ENCODE data around the gene SLC10A4. TPM values are rescaled to one million over a fixed set of nuclear protein-coding genes. Genes with fewer than 3 reads are reported as not detected.

SLC10A4 gene
- total RNA-seq, 1 experiment from 2014 or later = not detected

DNA sequence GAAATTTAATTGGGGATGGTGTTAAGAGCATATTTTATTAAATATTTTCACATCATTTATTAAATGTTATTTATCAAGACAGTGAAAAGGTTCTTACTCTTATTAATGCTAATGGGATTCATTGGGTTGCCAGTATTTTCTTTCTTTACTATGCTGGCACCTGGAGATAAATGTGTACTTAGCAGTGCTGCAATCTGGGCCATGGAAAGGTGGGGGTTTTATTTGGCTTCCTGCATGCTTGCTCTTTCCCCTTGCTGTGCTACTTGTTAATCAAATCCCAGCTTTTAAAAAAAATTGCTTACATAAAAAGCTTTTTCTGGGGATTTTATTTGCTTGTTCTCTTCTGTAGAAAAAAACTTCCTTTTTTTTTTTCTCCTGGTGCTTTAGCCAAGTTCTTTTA is 55.2 kb downstream of the SLC10A4 start:
- DNase-seq (ENCODE audit: unreplicated experiment) = no peak
- BruUV-seq (replicated peaks) = no TSS peak
- H3K4me3 Mint-ChIP-seq (ENCODE audit: unreplicated experiment) = no peak overlapping the region
- POLR2A ChIA-PET = no interaction called here
- H3K36me3 Mint-ChIP-seq (ENCODE audit: insufficient read depth, unreplicated experiment) = peaks cover 81% of the 10 kb centered on the region
- no peaks in the 10 kb centered on the region for H3K9me3 Mint-ChIP-seq (ENCODE audit: unreplicated experiment)
- CTCF ChIA-PET = no interaction called here
- intact Hi-C loops (cut with micrococcal nuclease) = no loop called here
- no peaks in the 10 kb centered on the region for H3K4me1 Mint-ChIP-seq (ENCODE audit: insufficient read depth, unreplicated experiment)
- TF ChIP-seq, protein P1, sequence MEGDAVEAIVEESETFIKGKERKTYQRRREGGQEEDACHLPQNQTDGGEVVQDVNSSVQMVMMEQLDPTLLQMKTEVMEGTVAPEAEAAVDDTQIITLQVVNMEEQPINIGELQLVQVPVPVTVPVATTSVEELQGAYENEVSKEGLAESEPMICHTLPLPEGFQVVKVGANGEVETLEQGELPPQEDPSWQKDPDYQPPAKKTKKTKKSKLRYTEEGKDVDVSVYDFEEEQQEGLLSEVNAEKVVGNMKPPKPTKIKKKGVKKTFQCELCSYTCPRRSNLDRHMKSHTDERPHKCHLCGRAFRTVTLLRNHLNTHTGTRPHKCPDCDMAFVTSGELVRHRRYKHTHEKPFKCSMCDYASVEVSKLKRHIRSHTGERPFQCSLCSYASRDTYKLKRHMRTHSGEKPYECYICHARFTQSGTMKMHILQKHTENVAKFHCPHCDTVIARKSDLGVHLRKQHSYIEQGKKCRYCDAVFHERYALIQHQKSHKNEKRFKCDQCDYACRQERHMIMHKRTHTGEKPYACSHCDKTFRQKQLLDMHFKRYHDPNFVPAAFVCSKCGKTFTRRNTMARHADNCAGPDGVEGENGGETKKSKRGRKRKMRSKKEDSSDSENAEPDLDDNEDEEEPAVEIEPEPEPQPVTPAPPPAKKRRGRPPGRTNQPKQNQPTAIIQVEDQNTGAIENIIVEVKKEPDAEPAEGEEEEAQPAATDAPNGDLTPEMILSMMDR (IDR thresholded peaks at IDR 0.05; ENCODE audit: unreplicated experiment) = no peak
- H3K27ac Mint-ChIP-seq (ENCODE audit: low read depth, unreplicated experiment) = no peak overlapping the region
- no peaks in the 10 kb centered on the region for H3K27me3 Mint-ChIP-seq (ENCODE audit: insufficient read depth, unreplicated experiment)

Other genes starting within 250 kb of the SLC10A4 start
- gene TEC, start 213.5 kb upstream of the SLC10A4 start, total RNA-seq (2022) = 1.1 and 1.6 TPM in 2 replicates
- 74.0 and 81.6 TPM in 2 replicates for gene SLAIN2, start 141.8 kb upstream of the SLC10A4 start, total RNA-seq (2022)
- gene ZAR1, start 6.9 kb downstream of the SLC10A4 start, total RNA-seq (2022) = not detected in 2 replicates